Spleen (tissue), 7 donors: ENCODE measurements around the gene NDUFS7.
"Not testable (repeated sequence)": the region's sequence is repeated elsewhere in the genome, so short reads cannot be mapped to it uniquely, and the experiment has no call there.

Experiments
- POLR2AphosphoS5 ChIP-seq, 3 donors: sonication (generic); formaldehyde crosslinking; IDR thresholded peaks; one replicate each; pipeline ENCODE4 v1.5.1; 2017; ENCODE audit warnings: antibody characterized with exemption in 3 of 3
- TF ChIP-seq, protein P1 (sequence below), 11 experiments: fragments of 200-600 bp in 7 of 11; fragments of 450-650 bp in 4 of 11; sonication (generic) in 4 of 11; IDR thresholded peaks in 8 of 11; conservative IDR thresholded peaks in 3 of 11; 1 replicate in 7 of 11; 2 replicates in 4 of 11; pipeline versions ENCODE4 v1.4.0 to v1.8.0; 2016 to 2021; ENCODE audit warnings: antibody characterized with exemption in 11 of 11, inconsistent platforms in 4 of 11, mild to moderate bottlenecking in 1 of 11
- donor health status: DM: no; HTN: no; CAD: no; lungs with moderate emphysema.
- donor health status: DM: no; HTN: no; CAD: no.
- donor health status: DM: no; HTN: no; CAD: no.

GRCh38 chr19:1420085-1420484, 36.4 kb downstream of the NDUFS7 start:
- TF ChIP-seq, protein P1, sequence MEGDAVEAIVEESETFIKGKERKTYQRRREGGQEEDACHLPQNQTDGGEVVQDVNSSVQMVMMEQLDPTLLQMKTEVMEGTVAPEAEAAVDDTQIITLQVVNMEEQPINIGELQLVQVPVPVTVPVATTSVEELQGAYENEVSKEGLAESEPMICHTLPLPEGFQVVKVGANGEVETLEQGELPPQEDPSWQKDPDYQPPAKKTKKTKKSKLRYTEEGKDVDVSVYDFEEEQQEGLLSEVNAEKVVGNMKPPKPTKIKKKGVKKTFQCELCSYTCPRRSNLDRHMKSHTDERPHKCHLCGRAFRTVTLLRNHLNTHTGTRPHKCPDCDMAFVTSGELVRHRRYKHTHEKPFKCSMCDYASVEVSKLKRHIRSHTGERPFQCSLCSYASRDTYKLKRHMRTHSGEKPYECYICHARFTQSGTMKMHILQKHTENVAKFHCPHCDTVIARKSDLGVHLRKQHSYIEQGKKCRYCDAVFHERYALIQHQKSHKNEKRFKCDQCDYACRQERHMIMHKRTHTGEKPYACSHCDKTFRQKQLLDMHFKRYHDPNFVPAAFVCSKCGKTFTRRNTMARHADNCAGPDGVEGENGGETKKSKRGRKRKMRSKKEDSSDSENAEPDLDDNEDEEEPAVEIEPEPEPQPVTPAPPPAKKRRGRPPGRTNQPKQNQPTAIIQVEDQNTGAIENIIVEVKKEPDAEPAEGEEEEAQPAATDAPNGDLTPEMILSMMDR (IDR thresholded peaks at IDR 0.05 in 8 of 11, conservative IDR thresholded peaks at IDR 0.05 in 3 of 11): not testable (repeated sequence)
- not testable (repeated sequence) for TF ChIP-seq POLR2AphosphoS5 (IDR thresholded peaks at IDR 0.05)
